Skin epidermis (tissue), 12 donors: ENCODE measurements around the gene BCAS4.
A peak's percentile ranks its signal among the peaks of the same experiment; 100 is the strongest.

Experiments
- H3K27ac ChIP-seq, 21 experiments: fragments of 200-600 bp; sonication (generic) in 11 of 21; one replicate each; pipeline ENCODE4 v1.5.0; 2020; ENCODE audit warnings: mild to moderate bottlenecking in 3 of 21, inconsistent platforms in 2 of 21, moderate library complexity in 2 of 21
- H3K4me3 ChIP-seq, 7 experiments: fragments of 200-600 bp; sonication (generic) in 2 of 7; one replicate each; pipeline ENCODE4 v1.5.0; 2020; ENCODE audit warnings: inconsistent platforms in 2 of 7, mild to moderate bottlenecking in 2 of 7, moderate library complexity in 1 of 7

Gene BCAS4

GRCh38 chr20:50845566-50846215 lies 50.8 kb downstream of the BCAS4 start:
- no peak overlapping the region for H3K4me3 ChIP-seq

GRCh38 chr20:50848341-50848808 lies 53.5 kb downstream of the BCAS4 start:
- Histone ChIP-seq H3K27ac (peak overlapping the region in 7 of 21 experiments; percentile 37 to 75 (median 63)), H3K4me3 (peak overlapping the region in 1 of 7 experiments; percentile 20)

More at GRCh38 chr20:50845566-50846215, 50.8 kb downstream of the BCAS4 start:
- peak overlapping the region in 3 of 21 experiments; percentile 3 to 54 (median 51) for H3K27ac ChIP-seq

- Histone ChIP-seq H3K27ac (peak overlapping the region in 7 of 21 experiments; percentile 37 to 75 (median 63)), H3K4me3 (peak overlapping the region in 1 of 7 experiments; percentile 20)
Measured at GRCh38 chr20:50848846-50849673, 54.2 kb downstream of the BCAS4 start.

GRCh38 chr20:50850721-50851286 lies 55.9 kb downstream of the BCAS4 start:
- no peak overlapping the region for H3K27ac ChIP-seq
- no peak overlapping the region for H3K4me3 ChIP-seq

- Histone ChIP-seq H3K27ac (no peak overlapping the region), H3K4me3 (no peak overlapping the region)
Measured at GRCh38 chr20:50852085-50852484, 57.2 kb downstream of the BCAS4 start.

- Histone ChIP-seq H3K27ac (no peak overlapping the region), H3K4me3 (no peak overlapping the region)
Measured at GRCh38 chr20:50854506-50855249, 59.8 kb downstream of the BCAS4 start.

- Histone ChIP-seq H3K4me3 (no peak overlapping the region), H3K27ac (no peak overlapping the region)
Measured at GRCh38 chr20:50855498-50856474, 60.9 kb downstream of the BCAS4 start.

GRCh38 chr20:50856475-50857041 lies 61.7 kb downstream of the BCAS4 start:
- Histone ChIP-seq H3K4me3 (no peak overlapping the region), H3K27ac (peak overlapping the region in 1 of 21 experiments; percentile 43)

GRCh38 chr20:50857348-50857747 lies 62.5 kb downstream of the BCAS4 start:
- no peak overlapping the region for H3K27ac ChIP-seq
- no peak overlapping the region for H3K4me3 ChIP-seq

GRCh38 chr20:50858525-50858924 lies 63.7 kb downstream of the BCAS4 start:
- Histone ChIP-seq H3K27ac (no peak overlapping the region), H3K4me3 (no peak overlapping the region)

- Histone ChIP-seq H3K4me3 (no peak overlapping the region), H3K27ac (no peak overlapping the region)
Measured at GRCh38 chr20:50859161-50859560, 64.3 kb downstream of the BCAS4 start.

- H3K4me3 ChIP-seq = no peak overlapping the region
- H3K27ac ChIP-seq = no peak overlapping the region
Measured at GRCh38 chr20:50861012-50861411, 66.2 kb downstream of the BCAS4 start.

- Histone ChIP-seq H3K27ac (no peak overlapping the region), H3K4me3 (no peak overlapping the region)
Measured at GRCh38 chr20:50862546-50862945, 67.7 kb downstream of the BCAS4 start.

GRCh38 chr20:50865114-50865513 lies 70.3 kb downstream of the BCAS4 start:
- no peak overlapping the region for H3K27ac ChIP-seq

GRCh38 chr20:50865591-50865990 lies 70.7 kb downstream of the BCAS4 start:
- no peak overlapping the region for H3K27ac ChIP-seq
- no peak overlapping the region for H3K4me3 ChIP-seq

More at GRCh38 chr20:50865114-50865513, 70.3 kb downstream of the BCAS4 start:
- no peak overlapping the region for H3K4me3 ChIP-seq

GRCh38 chr20:50866036-50866685 lies 71.3 kb downstream of the BCAS4 start:
- Histone ChIP-seq H3K4me3 (no peak overlapping the region), H3K27ac (no peak overlapping the region)

- no peak overlapping the region for H3K4me3 ChIP-seq
- H3K27ac ChIP-seq = no peak overlapping the region
Measured at GRCh38 chr20:50866831-50867230, 72.0 kb downstream of the BCAS4 start.

GRCh38 chr20:50867805-50868204 lies 72.9 kb downstream of the BCAS4 start:
- H3K4me3 ChIP-seq = no peak overlapping the region
- no peak overlapping the region for H3K27ac ChIP-seq
